GM21619 (cell line): ENCODE results near the gene CCDC12.

Source experiments
- ATAC-seq: cut with Tn5 transposase; IDR thresholded peaks from one replicate; pipeline ENCODE4 v1.9.1; 2021; ENCODE audit not compliant: unreplicated experiment

Gene CCDC12

DNA sequence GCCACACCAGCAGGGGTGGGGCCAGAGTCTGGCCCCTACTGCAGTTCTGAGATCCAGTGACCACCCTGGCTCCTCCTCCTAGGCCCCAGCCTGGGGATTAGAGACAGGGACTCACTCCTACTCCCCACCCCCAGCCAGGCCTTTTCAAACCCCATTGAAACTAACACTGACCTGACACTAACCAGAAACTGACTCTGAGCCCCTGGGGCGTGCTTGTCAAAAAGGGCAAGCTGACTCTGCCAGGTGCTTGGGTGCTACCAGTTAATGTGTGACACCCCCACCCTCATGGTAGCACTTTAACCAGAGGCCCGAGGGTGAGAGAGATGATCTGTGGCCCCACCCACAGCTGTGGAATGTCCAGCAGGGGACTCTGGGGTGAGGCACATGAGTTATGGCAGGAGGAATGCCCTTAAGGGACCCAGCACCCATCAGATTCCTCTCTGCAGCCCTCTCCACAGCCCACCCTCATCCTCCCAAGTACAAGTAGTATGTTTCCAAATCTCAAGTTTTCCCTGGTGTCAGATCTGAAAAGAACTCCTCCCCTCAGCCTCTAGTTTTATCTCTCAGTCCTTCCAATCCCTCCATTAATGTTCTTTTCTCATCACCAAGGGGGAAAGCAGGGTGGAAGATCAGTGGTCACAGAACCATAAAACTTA is 97.6 kb downstream of the CCDC12 start:
- peak; percentile 64 for ATAC-seq

DNA sequence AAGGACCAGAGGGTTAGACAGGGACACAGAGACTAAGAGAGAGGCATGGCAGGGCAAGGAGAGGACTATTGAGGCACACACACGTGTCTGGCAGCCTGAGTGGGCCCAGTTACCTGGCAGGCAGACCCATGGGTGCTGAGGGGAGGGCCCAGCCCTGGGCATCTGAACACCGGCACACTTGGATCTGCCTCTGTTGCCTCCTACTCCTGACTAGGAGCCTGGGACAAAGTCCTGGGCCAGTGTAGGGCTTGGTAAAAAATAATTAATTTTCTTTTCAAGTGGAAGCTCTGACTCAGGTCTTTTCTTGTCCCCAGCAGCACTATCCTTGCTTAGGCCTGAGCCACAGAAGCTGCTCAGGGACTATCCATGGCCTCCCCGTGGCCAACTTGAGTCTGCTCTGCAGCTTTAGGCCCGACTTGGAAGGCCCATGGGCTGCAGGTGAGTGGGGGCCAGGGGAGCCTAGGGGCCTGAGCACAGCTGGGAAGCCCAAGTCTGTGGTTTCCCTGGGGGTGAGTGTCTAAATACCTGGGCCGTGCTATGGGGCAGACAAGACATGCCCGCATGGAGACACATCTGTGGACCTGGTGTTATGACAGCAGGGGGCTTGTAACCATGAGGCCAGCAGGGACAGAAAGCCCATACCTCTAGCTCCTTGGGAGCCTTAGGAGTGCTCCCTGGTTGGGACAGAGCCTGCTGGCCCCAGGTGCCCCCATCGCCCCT is 99.0 kb downstream of the CCDC12 start, which contains the start of gene PTH1R:
TSS of gene PTH1R (plus strand) at position 316 of the 720 bp plus-strand sequence. CDS start 5,839 bp downstream, outside the sequence.
- no peak for ATAC-seq

DNA sequence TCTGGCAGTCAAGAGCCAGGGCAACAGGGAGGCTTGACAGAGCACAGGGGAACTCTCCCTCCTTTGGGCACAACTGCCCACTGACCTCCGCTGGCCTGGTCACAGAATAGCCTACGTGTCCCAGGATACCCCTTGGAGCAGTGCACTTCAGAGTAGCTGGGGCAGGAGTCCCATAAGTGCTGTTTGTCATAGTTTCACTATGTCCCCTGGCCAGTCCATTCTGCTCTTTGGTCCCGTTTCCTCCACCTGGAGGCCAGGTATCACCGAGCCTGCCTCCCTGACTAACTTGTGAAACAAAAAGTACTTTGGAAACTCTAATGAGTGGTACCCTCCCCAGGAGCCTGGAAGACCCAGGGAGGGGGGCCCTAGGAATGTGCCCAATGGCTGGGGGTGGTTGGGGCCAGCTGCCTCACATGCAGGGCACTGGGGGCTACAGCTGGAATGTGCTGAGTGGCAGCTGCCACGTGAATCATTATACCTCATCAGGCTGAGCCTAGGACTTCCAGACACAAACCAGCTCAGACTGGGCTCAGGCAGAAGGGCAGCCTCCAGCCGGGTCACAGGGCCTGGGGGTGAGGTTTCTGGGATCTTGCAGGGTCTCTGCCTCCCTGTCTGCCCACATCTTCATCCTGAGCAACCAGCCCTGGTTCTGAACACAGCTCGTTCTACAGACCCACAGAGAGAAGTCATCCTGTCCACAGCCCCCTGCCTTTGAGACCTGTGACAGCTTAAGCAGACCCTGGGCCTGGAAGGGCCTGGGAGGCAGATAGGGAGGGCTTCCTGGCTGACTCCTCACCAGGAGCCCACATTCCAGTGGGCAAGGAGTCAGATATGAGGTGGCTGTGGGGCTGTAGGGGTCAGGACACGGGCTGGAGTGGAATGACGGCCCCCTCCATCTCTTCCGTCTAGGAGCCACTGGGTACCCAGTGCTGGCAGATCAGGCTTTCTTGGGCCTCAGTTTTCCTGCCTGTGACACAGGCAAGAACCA is 99.9 kb downstream of the CCDC12 start:
- ATAC-seq: no peak

DNA sequence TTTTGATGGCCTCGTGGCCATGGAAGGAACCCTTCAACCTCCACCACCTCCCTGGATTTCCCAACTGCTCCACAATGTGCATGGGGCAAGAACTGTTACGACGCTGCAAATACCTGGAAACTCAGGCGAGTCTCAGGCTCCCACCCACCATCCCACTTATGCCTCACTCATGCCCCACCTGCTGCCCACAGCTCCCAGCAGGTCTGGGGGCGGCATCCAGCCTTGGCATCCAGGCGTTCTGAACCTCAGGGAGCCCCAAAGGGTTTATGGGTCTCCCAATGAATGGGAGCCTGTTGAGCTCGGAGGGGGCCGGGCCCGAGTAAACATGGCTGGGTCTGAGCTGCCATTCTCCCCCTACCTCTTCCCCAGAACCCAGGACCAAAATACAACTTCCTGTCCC is 101.0 kb downstream of the CCDC12 start:
- ATAC-seq: no peak

DNA sequence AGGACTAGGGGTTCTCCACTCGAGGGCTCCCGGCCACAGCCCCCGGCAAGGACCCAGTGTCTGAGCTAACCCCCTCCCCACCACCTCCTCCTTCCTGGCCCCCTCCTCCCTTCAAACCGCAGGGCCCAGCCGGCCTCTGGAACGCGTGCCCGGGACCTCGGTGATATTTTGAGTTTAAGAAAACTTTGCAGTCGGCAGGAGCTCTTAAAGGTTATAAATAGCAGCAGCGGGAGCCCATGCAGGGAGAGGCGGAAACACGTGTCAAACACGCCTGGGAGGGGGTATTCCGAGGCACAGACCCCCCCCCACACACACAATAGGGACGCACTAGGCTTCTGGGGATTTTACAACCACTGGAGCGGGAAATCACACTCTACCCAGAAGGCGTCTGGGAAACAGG is 102.1 kb downstream of the CCDC12 start:
- no peak for ATAC-seq

DNA sequence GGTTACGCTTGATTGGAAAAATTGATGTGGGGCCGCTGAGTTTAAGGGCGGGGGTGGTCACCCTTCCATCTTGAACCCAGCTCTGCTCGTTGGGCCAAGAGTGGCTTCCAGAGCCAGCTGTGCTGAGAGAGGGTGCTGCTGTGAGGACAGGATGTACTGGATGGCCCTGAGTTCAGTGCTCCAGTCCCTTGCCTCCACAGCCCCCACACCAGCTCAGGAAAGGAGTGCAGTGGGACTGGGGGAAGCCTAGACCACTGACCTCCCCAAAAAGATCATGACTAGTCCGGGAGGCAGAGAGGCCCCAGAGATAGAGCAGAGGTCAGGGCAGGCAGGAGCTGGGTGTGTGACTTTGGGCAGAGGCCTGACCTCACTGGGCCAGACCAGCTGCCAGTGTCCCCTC is 103.0 kb downstream of the CCDC12 start:
- ATAC-seq: no peak
